GM18511 (cell line): ENCODE data around the gene KRTAP10-3.
"Not testable (repeated sequence)": the region's sequence is repeated elsewhere in the genome, so short reads cannot be mapped to it uniquely, and the experiment has no call there.

Experiments
- ATAC-seq: cut with Tn5 transposase; IDR thresholded peaks from one replicate; pipeline ENCODE4 v1.9.1; 2021; ENCODE audit warnings: mild to moderate bottlenecking, moderate library complexity; ENCODE audit not compliant: unreplicated experiment

Gene KRTAP10-3

GRCh38 chr21:44590897-44591800 is 32.6 kb upstream of the KRTAP10-3 start:
- not testable (repeated sequence) for ATAC-seq

- ATAC-seq: no peak
Observed at GRCh38 chr21:44590311-44590721, 31.7 kb upstream of the KRTAP10-3 start.

- ATAC-seq: no peak
Observed at GRCh38 chr21:44589586-44590305, 31.2 kb upstream of the KRTAP10-3 start.

- no peak for ATAC-seq
Observed at GRCh38 chr21:44589094-44589493, 30.5 kb upstream of the KRTAP10-3 start.

GRCh38 chr21:44585892-44586291 is 27.3 kb upstream of the KRTAP10-3 start:
- ATAC-seq: no peak

GRCh38 chr21:44583800-44584147 is 25.2 kb upstream of the KRTAP10-3 start:
- ATAC-seq: no peak

- ATAC-seq: no peak
Observed at GRCh38 chr21:44583089-44583799, 24.6 kb upstream of the KRTAP10-3 start.

- no peak for ATAC-seq
Observed at GRCh38 chr21:44582055-44582454, 23.5 kb upstream of the KRTAP10-3 start.

- ATAC-seq: no peak
Observed at GRCh38 chr21:44581158-44581557, 22.6 kb upstream of the KRTAP10-3 start.

GRCh38 chr21:44580231-44580821 is 21.7 kb upstream of the KRTAP10-3 start, which contains the start of gene KRTAP10-5:
Gene KRTAP10-5, minus strand, starts transcription at chr21:44580604. Its CDS starts 26 bp downstream, at chr21:44580578.
- not testable (repeated sequence) for ATAC-seq

GRCh38 chr21:44579833-44580144 is 21.2 kb upstream of the KRTAP10-3 start:
- no peak for ATAC-seq

GRCh38 chr21:44579056-44579832 is 20.6 kb upstream of the KRTAP10-3 start:
- ATAC-seq: no peak

GRCh38 chr21:44578371-44579055 is 19.9 kb upstream of the KRTAP10-3 start:
- ATAC-seq: no peak

- ATAC-seq: no peak
Observed at GRCh38 chr21:44576025-44576420, 17.4 kb upstream of the KRTAP10-3 start.

- no peak for ATAC-seq
Observed at GRCh38 chr21:44575307-44576024, 16.9 kb upstream of the KRTAP10-3 start.

- ATAC-seq: no peak
Observed at GRCh38 chr21:44574457-44575306, 16.1 kb upstream of the KRTAP10-3 start.

- ATAC-seq: not testable (repeated sequence)
Observed at GRCh38 chr21:44573630-44574456, 15.2 kb upstream of the KRTAP10-3 start, which contains the start of gene KRTAP10-4. Gene KRTAP10-4, plus strand, starts transcription at chr21:44573729. Its CDS starts 30 bp downstream, at chr21:44573759.
